DOHH2 (cell line): ENCODE data around the gene SLC8A1.

Source experiments
- CTCF ChIP-seq: fragments of 200-600 bp; sonication (generic); IDR thresholded peaks from one replicate; pipeline ENCODE4 v1.5.1; 2014; ENCODE audit warnings: antibody characterized with exemption, mild to moderate bottlenecking, low read depth, low read length; ENCODE audit not compliant: poor library complexity, severe bottlenecking
- EZH2phosphoT487 ChIP-seq: fragments of 200-600 bp; sonication (generic); IDR thresholded peaks from 2 replicates; pipeline ENCODE4 v1.6.1; 2017; ENCODE audit warnings: borderline replicate concordance, mild to moderate bottlenecking, antibody characterized with exemption, low read length, moderate library complexity, mixed read lengths

- TF ChIP-seq EZH2phosphoT487 (no peak), CTCF (no peak)
Observed at GRCh38 chr2:40255103-40255502, 196.8 kb downstream of the SLC8A1 start.
